Dermis microvascular lymphatic vessel endothelial cell (primary cell): ENCODE data around the gene RFX2. TPM values are rescaled to one million over a fixed set of nuclear protein-coding genes. Genes with fewer than 3 reads are reported as not detected.
"Not testable (repeated sequence)": the region's sequence is repeated elsewhere in the genome, so short reads cannot be mapped to it uniquely, and the experiment has no call there.

Experiments
- DNase-seq, 2 donors: peaks; one replicate each; pipeline versions ENCODE4 v3.0.0 to v3.0.0-alpha.2; 2010; ENCODE audit warnings: low read depth in 2 of 2
- total RNA-seq: library from RNA; depleted of rRNA; stranded (reverse); fragments of >200 nt; gene quantifications from 2 replicates; pipeline ENCODE4 v1.2.1, GENCODE V29; 2014

RFX2 gene
- total RNA-seq, 1 donor from 2014 or later, result 1.3 TPM

DNA sequence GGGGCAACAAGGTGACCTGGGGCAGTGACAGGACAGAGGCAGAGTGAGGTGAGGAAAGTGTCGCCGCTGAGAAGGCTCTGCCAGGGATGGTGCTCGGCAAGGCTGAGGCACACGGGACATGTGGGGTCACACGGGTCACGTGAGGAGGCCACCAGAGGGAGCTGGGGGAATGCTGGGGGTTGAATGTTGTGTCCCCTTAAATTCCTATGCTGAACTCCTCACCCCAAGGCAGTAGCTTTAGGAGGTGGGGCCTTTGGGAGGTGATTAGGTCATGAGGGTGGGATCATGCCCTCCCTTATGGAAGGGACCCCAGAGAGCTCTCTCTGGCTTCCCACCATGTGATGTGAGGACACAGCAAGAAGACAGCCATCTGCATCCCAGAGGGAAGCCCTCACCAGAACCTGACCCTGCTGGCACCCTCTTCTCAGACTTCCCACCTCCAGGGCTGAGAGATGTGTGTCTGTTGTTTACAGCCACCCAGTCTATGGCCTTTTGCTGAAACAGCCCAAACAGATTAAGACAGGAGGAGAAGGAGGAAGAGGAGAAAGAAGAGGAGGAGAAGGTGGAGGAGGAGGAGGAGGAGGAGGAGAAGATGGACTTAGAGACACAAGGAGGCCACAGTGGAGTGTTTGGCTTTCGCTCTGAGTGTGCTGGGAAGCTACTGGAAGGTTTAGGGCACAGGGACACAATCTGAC is 35.4 kb downstream of the RFX2 start:
- DNase-seq, result no peak

- DNase-seq, result no peak
These were observed 36.2 kb downstream of the RFX2 start for GRCh38 chr19:6073858-6074708.

- DNase-seq, result not testable (repeated sequence)
These were observed 37.1 kb downstream of the RFX2 start for GRCh38 chr19:6073233-6073632.

- DNase-seq, result no peak
These were observed 38.4 kb downstream of the RFX2 start for GRCh38 chr19:6071875-6072274.

DNA sequence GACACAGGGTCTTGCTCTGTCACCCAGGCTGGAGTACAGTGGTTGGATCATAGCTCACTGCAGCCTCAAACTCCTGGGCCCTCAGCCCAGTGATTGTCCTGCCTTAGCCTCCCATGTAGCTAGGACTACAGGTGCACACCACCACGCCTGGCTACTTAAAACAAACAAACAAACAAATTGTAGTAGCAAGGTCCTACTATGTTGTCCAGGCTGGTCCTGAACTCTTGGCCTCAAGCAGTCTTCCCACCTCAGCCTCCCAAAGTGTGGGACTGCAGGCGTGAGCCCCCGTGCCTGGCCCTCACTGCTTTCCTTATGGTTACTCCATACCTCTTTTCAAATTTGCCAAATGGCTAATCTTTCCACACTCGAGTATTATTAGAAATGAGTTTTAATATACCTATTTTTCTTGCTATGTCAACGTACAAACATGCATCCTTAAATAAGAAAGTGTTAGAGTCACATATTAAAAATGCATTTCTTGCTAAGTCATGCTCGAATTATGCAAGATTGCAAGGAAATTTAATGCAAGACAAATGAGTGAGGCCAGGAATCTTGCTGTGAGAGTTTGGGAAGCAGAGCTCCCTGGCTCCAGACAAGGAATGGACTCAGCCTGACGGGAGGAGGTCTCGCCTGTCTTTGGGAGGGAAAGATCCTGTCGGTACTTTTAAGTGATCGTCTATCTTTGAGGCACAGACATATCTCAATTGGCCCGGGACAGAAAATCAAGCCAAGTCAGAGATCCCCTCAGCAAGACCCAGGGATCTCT is 39.4 kb downstream of the RFX2 start:
- DNase-seq, result no peak

DNA sequence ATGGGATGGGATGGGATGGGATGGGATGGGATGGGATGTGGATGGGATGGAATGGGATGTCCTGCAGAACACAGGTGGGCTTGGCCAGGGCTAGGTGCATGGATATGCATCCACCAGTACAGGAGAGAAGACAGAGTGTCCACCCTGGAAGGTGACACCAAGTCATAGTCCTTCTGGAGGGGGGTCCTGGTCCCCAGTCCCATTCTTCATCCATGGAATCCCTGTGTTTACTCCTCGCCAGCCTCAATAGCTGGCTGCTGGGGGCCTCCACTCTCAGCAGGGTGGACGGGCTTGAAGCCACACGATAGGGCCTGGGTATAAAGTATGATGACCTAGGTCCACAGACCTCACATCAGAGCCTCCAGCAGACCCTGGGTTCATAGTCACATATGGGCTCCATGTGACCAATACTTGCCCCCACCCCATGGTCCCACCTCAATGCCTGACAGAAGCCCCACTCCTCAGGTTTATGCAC is 40.1 kb downstream of the RFX2 start:
- DNase-seq, result no peak

DNA sequence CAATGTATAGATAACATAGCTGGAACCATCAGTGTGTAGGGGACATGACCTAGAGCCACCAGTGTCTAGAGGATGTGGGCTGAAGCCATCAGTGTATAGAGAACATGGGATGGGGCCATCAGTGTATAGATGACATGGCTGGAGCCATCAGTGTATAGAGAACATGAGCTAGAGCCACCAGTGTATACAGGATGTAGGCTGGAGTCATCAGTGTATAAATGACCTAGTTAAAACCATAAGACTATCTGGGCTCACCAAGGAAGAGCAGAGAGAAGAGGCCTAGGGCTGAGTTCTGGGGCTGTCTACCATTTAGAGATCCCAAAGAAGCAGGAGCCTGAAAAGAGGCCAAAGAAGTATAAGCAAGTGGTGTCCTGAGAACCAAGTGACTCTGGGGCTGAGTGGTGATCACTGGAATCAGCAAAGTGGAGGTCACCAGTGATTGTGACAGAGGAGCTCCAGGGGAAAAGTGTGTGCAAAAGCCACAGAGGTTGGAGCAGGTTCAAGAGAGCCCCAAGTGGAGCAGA is 41.0 kb downstream of the RFX2 start:
- DNase-seq, result no peak

DNA sequence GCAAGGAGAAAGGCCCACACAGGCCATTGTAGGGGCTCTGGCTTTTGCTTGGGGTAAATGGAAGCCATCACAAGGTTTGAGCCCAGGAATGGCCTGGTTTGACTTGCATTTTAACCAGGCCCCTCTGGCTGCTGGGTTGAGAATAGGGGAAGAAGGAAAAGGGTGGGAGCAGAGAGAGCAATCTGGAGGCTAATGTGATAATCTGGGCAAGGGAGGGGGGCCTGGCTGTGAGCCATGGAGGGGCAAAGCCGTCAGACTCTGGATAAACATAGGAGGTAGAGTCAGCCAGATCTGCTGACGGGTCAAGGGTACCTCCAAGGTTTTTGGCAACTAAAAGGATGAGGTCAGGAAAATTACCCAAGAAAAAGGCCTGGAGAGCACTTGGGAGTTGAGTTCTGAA is 41.6 kb downstream of the RFX2 start:
- DNase-seq, result no peak

DNA sequence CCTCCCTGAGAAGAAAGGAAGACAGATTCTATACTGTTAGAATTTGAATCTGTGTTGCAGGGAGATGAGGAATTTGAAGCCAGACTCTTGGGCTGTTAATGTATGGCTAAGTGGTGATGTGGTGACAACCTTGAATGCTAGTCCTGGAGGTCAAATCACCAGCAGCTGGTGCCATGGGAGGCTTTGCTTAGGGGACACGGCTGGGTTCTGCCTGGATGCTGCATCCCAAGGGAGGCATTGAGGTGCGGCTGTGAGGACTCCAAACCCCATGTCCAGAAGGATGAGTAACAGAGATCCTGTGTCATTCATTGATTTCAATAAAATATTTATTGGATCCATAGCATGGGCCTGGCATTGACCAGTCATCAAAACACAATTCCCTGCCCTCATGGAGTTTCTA is 42.3 kb downstream of the RFX2 start:
- DNase-seq, result no peak

DNA sequence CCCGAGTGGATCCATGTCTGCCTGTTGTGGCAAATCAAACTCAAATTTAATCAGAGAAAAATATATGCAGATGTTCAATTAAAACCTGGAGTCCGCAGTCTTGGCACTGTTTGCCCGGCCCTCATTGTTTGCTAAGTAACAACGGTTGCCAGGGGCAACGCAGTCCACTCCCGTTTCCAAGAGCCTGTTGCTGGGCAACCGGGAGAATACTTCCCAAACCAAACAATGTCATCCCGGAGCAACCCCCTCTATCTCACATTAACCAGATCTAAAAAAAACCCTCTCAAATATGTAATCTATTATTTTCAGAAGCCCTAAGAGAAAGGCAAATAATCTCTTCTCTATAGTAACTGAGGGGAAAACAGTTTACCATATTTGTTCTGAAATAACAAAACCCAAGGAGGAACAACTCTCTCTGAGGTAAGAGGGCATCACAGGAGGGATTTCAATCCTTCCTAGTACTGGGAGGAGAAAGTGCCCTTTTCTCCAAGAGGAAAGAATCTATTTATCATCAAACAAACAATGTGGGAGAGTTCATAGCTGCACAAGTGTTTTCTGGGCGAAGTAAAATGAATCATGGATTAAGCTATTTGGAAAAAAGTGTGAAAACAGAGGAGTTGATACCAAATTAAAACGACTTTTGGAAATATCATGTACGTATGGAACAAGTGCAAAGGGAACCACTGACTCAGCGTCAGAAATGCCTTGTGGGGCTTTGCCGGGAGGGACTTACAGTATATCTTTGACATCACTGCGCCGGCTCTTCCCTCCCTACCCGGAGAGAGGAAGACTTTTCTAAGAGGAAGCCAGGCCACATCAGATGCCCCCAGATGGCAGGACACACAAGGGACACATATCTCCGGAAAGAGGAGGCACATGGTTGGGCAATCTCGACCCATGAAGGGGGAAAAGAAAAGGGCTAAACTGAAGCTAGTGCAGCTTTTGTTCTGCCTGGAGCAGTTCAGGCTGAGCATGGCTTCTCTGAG is 43.3 kb downstream of the RFX2 start:
- peak; percentile 100 for DNase-seq

- DNase-seq, result peak; percentile 88 to 97
These were observed 44.5 kb downstream of the RFX2 start for GRCh38 chr19:6065685-6066374.

DNA sequence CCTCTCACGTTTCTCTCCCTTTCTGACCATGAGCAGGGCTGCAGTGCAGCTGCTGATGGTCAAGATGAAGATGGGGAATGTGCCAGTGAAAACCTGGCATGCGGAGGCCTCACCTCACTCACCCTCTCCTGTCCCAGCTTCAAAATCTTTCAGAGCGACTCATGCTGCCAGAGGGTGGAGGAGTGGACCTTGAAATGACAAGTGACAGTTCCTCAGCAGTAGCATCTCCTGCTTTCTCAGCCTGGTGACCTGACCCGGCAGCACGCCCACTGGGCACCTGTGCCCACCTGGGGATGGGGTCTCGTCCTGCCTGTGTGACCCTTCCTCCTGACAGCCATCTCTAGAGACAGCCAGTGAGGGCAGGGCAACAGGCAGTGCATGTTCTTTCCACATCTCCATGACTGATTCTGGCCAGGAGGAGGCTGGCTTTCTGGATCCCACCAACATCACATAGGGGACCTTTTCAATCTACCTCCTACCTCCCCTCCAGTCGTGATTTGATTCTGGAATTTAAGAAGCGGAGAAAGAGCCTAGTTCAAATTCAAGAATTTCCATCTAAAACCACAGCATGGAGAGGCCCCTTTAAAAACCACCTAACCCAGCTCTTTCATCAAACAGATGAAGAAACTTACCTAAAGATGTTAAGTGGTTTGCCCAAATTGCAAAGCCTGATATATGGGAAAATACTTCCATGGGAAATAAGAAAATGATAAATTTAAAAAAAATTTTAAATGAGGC is 45.8 kb downstream of the RFX2 start:
- no peak for DNase-seq

- no peak for DNase-seq
These were observed 46.5 kb downstream of the RFX2 start for GRCh38 chr19:6063576-6064335.

GRCh38 chr19:6062961-6063575 is 47.2 kb downstream of the RFX2 start:
- no peak for DNase-seq

DNA sequence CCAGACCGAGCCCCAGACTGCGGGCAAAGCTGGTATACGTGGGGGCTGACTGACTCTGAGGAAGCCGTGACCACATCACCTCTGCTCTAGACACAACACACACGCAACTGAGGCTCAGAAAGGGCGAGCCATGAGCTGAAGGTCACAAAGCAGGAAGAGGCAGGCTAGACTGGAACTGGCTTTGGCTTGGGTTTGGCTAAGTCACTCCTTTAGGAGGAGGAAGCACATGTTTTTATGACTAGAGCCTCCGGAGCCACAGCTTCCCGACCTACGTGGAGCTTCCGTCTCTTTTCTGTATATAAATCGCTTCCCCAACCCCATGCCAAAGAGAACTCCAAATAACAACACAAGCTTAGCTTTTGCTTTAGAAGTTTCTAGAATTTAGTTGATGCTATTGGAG is 48.0 kb downstream of the RFX2 start:
- peak; percentile 95 to 100 for DNase-seq

GRCh38 chr19:6061376-6062130 is 48.7 kb downstream of the RFX2 start:
- peak in 1 of 2 donors; percentile 54 for DNase-seq
